D721Med (cell line): ENCODE measurements around the gene FER.

Source experiments
- DNase-seq: peaks from one replicate; pipeline ENCODE4 v3.0.0; 2011; ENCODE audit warnings: low spot score; ENCODE audit not compliant: insufficient read length
- FAIRE-seq: peaks from 2 replicates; lab custom pipeline; 2011; peaks lifted over from hg19 to GRCh38; lab: Jason Lieb, UNC
- TF ChIP-seq, protein P1 (sequence below): IDR thresholded peaks from 2 replicates; pipeline ENCODE4 v1.5.1; 2012; ENCODE audit warnings: mild to moderate bottlenecking, control low read depth; ENCODE audit not compliant: insufficient read depth; ENCODE audit errors: missing control alignments

FER gene

DNA sequence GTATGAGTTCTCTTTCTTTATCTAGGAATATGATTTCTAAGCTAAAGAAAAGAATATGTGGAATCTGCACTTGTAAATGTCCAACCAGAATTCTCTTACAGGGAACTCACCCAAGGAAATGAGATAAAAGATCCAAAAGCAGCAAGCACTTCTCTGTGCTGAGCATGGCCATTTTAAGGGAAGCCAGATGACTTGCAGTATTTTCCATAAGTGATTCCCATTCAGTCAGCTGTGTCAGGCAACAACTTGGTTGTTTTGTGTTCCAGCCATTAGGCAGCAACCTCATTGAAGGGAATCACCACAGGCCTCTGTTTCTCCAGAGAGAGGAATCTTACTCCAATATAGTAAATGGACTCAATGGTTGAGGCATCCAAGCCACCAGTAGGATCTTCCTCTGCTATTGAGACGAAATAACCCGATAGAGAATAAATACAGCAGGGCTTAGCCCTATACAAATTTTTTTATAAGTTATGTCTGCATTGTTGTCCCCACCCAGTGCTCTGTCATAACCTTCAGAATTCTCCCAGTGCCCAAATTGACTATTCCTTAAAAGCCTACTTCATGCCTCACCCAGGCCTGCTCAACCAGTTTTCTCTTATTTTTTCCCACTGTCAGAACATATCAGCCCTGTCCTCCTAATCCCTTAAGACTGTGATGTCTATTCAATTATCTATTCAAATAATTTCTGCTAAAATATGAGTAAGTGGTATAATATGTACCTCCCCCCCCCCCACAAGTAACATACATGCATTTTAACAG, 425.5 kb downstream of the FER start:
- TF ChIP-seq, protein P1, sequence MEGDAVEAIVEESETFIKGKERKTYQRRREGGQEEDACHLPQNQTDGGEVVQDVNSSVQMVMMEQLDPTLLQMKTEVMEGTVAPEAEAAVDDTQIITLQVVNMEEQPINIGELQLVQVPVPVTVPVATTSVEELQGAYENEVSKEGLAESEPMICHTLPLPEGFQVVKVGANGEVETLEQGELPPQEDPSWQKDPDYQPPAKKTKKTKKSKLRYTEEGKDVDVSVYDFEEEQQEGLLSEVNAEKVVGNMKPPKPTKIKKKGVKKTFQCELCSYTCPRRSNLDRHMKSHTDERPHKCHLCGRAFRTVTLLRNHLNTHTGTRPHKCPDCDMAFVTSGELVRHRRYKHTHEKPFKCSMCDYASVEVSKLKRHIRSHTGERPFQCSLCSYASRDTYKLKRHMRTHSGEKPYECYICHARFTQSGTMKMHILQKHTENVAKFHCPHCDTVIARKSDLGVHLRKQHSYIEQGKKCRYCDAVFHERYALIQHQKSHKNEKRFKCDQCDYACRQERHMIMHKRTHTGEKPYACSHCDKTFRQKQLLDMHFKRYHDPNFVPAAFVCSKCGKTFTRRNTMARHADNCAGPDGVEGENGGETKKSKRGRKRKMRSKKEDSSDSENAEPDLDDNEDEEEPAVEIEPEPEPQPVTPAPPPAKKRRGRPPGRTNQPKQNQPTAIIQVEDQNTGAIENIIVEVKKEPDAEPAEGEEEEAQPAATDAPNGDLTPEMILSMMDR: no peak
- no peak for DNase-seq

GRCh38 chr5:109177227-109177626, 429.5 kb downstream of the FER start:
- TF ChIP-seq, protein P1: no peak
- no peak for FAIRE-seq

More for the DNA sequence above, 425.5 kb downstream of the FER start:
- FAIRE-seq: no peak

DNA sequence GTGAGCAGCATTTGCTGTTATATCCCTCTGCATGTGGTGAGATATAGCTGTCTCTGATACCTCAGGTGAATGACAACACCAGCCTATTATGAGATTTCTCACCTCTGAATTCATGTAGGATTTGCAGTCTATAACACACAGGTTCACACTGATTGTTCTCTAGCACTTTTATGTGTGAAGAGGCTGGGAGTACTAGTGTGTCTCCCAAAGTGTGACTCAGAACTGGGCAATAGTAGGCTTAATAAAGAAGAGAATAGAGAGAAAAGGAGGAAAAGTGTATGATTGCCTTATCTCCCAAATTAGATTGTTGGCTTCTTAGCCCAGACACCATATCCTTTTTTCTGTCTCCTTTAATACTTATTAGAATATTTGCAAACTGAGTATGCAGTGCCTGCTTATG, 430.1 kb downstream of the FER start:
- TF ChIP-seq, protein P1: no peak
- FAIRE-seq: no peak
- no peak for DNase-seq

More at GRCh38 chr5:109177227-109177626, 429.5 kb downstream of the FER start:
- DNase-seq: no peak

DNA sequence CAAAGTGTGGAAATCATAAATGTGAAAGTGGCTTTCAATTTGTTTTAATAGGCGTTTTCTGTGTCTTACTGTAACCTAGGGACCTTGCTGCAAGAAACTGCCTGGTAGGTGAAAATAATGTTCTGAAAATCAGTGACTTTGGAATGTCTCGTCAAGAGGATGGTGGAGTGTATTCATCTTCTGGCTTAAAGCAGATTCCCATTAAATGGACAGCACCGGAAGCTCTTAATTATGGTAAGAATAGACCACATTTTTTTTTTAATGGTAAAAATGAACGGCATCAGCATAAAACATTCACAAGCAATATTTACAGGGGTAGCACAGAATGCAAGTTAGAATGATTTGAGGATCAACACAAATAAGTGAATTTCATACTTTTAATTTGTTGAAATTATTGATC, 433.0 kb downstream of the FER start:
- DNase-seq (no peak), FAIRE-seq (no peak)
- TF ChIP-seq, protein P1: no peak

DNA sequence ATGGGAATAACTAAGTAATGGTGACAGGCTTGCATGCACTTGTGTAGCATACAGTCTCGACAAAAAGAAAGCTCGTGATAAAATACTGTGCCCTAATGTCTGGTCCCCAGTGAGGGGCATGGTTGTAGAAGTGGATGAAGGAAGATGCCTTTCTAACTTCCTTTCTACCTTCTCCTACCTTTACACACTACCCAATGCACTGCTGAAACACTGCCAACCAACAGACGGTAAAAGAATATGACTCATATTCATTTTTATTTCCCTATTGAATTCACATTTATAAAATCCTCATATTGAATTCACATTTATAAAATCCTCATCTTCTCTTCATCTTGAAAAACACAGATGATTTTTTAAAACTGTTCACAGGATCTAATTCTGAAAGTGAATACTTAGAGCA, 439.1 kb downstream of the FER start:
- FAIRE-seq: no peak
- TF ChIP-seq, protein P1: no peak
- no peak for DNase-seq

DNA sequence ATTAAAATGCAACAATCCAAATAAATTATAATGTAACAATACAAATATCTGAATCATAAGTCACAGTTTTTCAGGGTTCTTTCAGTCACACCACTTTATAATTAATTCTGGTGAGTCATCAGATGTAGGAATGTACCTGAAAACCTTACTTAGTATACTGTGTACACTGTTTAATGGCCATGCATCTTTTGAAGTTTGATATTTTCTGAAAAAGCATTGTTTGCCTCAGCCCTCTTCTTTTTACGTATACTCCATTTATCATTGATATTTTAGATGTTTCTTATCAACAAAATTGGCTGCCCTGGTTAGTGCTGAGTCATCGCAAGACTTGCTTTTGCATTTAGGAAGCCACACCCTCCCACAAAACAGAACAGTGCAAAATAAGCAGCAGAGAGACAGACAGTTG, 443.5 kb downstream of the FER start:
- FAIRE-seq: no peak
- DNase-seq: no peak
- TF ChIP-seq, protein P1: no peak

DNA sequence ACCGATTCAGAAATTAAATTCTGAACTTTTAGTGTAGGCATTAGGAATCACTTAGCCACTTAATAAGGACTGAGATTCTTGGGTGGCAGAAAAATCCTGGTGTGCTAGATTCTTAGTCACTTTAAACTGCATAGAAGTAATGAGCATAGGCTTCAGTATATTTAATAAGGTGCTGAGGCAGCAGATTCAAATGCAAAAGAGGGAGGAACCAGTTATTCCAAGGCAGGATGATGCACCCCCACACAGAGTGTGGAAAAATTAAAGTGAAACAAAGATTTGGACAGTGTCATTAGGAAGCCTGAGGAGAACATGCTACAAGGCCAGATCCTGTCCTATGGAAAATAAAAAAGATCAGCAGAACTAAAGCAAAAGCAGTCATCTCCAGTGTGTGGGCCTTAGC, 444.3 kb downstream of the FER start:
- TF ChIP-seq, protein P1: no peak
- DNase-seq (no peak), FAIRE-seq (no peak)
